Measurements from ENCODE around the gene GPBP1.

DNA sequence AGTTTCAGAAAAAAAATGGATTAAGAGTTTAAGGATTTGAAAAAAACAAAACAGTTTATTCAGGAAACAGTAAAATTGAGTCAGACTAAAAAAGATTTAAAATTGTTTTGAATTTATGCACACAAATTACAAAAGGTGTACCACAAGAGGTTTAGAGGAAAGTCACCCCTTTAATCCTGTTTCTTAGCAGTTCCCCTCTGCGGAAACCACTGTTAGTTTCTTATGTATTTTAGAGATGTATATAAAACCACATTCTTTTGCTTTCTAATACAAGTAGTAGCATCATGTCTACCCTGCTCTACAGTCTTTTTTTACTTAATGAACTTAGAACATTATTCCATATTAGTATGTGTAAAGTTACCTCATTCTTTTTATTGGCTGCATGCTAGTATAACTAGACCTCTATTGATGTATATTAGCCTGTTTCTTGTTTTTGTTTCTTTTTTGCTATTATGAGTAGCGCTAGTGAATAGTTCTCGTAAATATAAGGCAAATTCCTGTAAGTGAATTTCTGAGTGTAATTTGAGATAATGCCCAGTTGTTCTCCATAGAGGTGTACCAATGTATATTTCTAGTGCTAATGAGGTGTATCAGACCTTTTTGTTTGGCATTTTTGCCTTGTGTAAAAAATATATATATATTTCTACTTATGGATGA lies 20.0 kb downstream of the GPBP1 start:
- TF ChIP-seq, protein P1, sequence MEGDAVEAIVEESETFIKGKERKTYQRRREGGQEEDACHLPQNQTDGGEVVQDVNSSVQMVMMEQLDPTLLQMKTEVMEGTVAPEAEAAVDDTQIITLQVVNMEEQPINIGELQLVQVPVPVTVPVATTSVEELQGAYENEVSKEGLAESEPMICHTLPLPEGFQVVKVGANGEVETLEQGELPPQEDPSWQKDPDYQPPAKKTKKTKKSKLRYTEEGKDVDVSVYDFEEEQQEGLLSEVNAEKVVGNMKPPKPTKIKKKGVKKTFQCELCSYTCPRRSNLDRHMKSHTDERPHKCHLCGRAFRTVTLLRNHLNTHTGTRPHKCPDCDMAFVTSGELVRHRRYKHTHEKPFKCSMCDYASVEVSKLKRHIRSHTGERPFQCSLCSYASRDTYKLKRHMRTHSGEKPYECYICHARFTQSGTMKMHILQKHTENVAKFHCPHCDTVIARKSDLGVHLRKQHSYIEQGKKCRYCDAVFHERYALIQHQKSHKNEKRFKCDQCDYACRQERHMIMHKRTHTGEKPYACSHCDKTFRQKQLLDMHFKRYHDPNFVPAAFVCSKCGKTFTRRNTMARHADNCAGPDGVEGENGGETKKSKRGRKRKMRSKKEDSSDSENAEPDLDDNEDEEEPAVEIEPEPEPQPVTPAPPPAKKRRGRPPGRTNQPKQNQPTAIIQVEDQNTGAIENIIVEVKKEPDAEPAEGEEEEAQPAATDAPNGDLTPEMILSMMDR (IDR thresholded peaks at IDR 0.05): no peak
- no peak for TF ChIP-seq SIN3A (IDR thresholded peaks at IDR 0.05; ENCODE audit: borderline replicate concordance, insufficient read depth, low read depth, low read length)
- TF ChIP-seq TCF7L2 (IDR thresholded peaks at IDR 0.05; ENCODE audit: low read depth, low read length): no peak
- no peak for TF ChIP-seq REST (IDR thresholded peaks at IDR 0.05; ENCODE audit: insufficient read depth in 1 of 2, low read depth in 2 of 2, low read length in 1 of 2)
